GM19372 (cell line): ENCODE results near the gene ELOVL6.
"Not testable (repeated sequence)": the region's sequence is repeated elsewhere in the genome, so short reads cannot be mapped to it uniquely, and the experiment has no call there.

Source experiments
- ATAC-seq: cut with Tn5 transposase; IDR thresholded peaks from one replicate; pipeline ENCODE4 v1.9.1; 2021; ENCODE audit warnings: mild to moderate bottlenecking, low read depth, moderate library complexity; ENCODE audit not compliant: unreplicated experiment

The ELOVL6 gene

GRCh38 chr4:110085131-110085530 lies 113.3 kb downstream of the ELOVL6 start:
- no peak for ATAC-seq

- no peak for ATAC-seq
Observed at GRCh38 chr4:110084154-110084553, 114.3 kb downstream of the ELOVL6 start.

GRCh38 chr4:110078148-110078547 lies 120.3 kb downstream of the ELOVL6 start:
- not testable (repeated sequence) for ATAC-seq

GRCh38 chr4:110076828-110077227 lies 121.6 kb downstream of the ELOVL6 start:
- ATAC-seq: not testable (repeated sequence)

- no peak for ATAC-seq
Observed at GRCh38 chr4:110075891-110076290, 122.5 kb downstream of the ELOVL6 start.

- no peak for ATAC-seq
Observed at GRCh38 chr4:110075083-110075738, 123.2 kb downstream of the ELOVL6 start.

GRCh38 chr4:110074570-110074969 lies 123.8 kb downstream of the ELOVL6 start:
- no peak for ATAC-seq

GRCh38 chr4:110073053-110073845 lies 125.2 kb downstream of the ELOVL6 start:
- ATAC-seq: no peak

- ATAC-seq: no peak
Observed at GRCh38 chr4:110071466-110071865, 126.9 kb downstream of the ELOVL6 start.

- ATAC-seq: no peak
Observed at GRCh38 chr4:110068248-110068647, 130.2 kb downstream of the ELOVL6 start.

- no peak for ATAC-seq
Observed at GRCh38 chr4:110064934-110065333, 133.5 kb downstream of the ELOVL6 start.

GRCh38 chr4:110064295-110064694 lies 134.1 kb downstream of the ELOVL6 start:
- ATAC-seq: no peak

GRCh38 chr4:110062166-110062565 lies 136.2 kb downstream of the ELOVL6 start:
- ATAC-seq: no peak

- ATAC-seq: no peak
Observed at GRCh38 chr4:110061076-110061475, 137.3 kb downstream of the ELOVL6 start.

GRCh38 chr4:110059556-110060191 lies 138.7 kb downstream of the ELOVL6 start:
- peak; percentile 67 for ATAC-seq

- ATAC-seq: no peak
Observed at GRCh38 chr4:110058677-110059076, 139.7 kb downstream of the ELOVL6 start.

- ATAC-seq: peak; percentile 74
Observed at GRCh38 chr4:110055158-110055768, 143.2 kb downstream of the ELOVL6 start.

GRCh38 chr4:110049951-110050925 lies 148.2 kb downstream of the ELOVL6 start:
- ATAC-seq: no peak

GRCh38 chr4:110046588-110047049 lies 151.8 kb downstream of the ELOVL6 start:
- no peak for ATAC-seq
